GM10248 (cell line): Measurements from ENCODE around the gene RCL1.

Experiments
- CTCF ChIA-PET: fragments of 300-600 bp; sonication (Branson Sonifier 250); formaldehyde crosslinking; extraction: SDS; loops from one replicate; lab custom pipeline; 2021; ENCODE audit warnings: antibody characterized with exemption; lab: Yijun Ruan, JAX
- POLR2A ChIA-PET: fragments of 350-650 bp; sonication (Branson Sonifier 250); formaldehyde crosslinking; extraction: SDS; loops from one replicate; lab custom pipeline; 2020; ENCODE audit warnings: antibody characterized with exemption; lab: Yijun Ruan, JAX
- DNase-seq: peaks from one replicate; pipeline ENCODE4 v3.0.0; 2012; ENCODE audit errors: extremely low spot score
- CTCF ChIP-seq: IDR thresholded peaks from 2 replicates; pipeline ENCODE4 v1.5.1; 2012; ENCODE audit warnings: mild to moderate bottlenecking, low read depth; ENCODE audit errors: extremely low read depth, missing control alignments, control extremely low read depth

The RCL1 gene

GRCh38 chr9:4810565-4810964, 17.8 kb downstream of the RCL1 start:
- TF ChIP-seq CTCF: no peak
- DNase-seq: no peak
- ChIA-PET POLR2A (no interaction called here), CTCF (interaction anchor here (1.2 to 2.2 kb wide), 2 partner anchors 14 to 17 kb away, joined by 4 to 5 read pairs; no protein-coding TSS in a partner anchor)

- ChIA-PET CTCF (interaction anchor here (0.9 to 2.6 kb wide), 5 partner anchors 13 to 176 kb away, joined by 3 to 13 read pairs (median 5); no protein-coding TSS in a partner anchor), POLR2A (no interaction called here)
- no peak for TF ChIP-seq CTCF
- DNase-seq: no peak
Measured at GRCh38 chr9:4811824-4812223, 19.1 kb downstream of the RCL1 start.

- ChIA-PET CTCF (interaction anchor here (1.1 to 2.6 kb wide), 2 partner anchors 12 to 15 kb away, joined by 5 to 13 read pairs; no protein-coding TSS in a partner anchor), POLR2A (interaction anchor here (0.6 kb wide), 1 partner anchor 57 kb away, joined by 3 read pairs; no protein-coding TSS in a partner anchor)
- TF ChIP-seq CTCF: no peak
- no peak for DNase-seq
Measured at GRCh38 chr9:4812858-4813257, 20.1 kb downstream of the RCL1 start.

- ChIA-PET CTCF (interaction anchor here (1.0 to 1.4 kb wide), 4 partner anchors 10 to 56 kb away, joined by 3 to 6 read pairs (median 4); no protein-coding TSS in a partner anchor), POLR2A (no interaction called here)
- peak; percentile 43 for DNase-seq
- no peak for TF ChIP-seq CTCF
Measured at GRCh38 chr9:4814913-4815312, 22.2 kb downstream of the RCL1 start.

GRCh38 chr9:4815381-4815956, 22.7 kb downstream of the RCL1 start:
- no peak for TF ChIP-seq CTCF
- POLR2A ChIA-PET: no interaction called here

GRCh38 chr9:4820168-4820567, 27.4 kb downstream of the RCL1 start:
- CTCF ChIA-PET: interaction anchor here (0.9 kb wide), 1 partner anchor 32 kb away, joined by 4 read pairs; no protein-coding TSS in a partner anchor
- DNase-seq: no peak
- TF ChIP-seq CTCF: no peak
- POLR2A ChIA-PET: no interaction called here

More at GRCh38 chr9:4815381-4815956, 22.7 kb downstream of the RCL1 start:
- no peak for DNase-seq
- CTCF ChIA-PET: interaction anchor here (1.0 to 1.4 kb wide), 4 partner anchors 9 to 55 kb away, joined by 3 to 6 read pairs (median 4); no protein-coding TSS in a partner anchor
